A549 (cell line): ENCODE results near the gene DAB2IP. TPM values are rescaled to one million over a fixed set of nuclear protein-coding genes. Genes with fewer than 3 reads are reported as not detected.

ENCODE experiments used
- ATAC-seq, 2 experiments: fragments of 200-7000 bp in 1 of 2; fragments of >200 bp in 1 of 2; cut with Nextera tagmentation in 1 of 2; cut with Tn5 transposase in 1 of 2; 3 replicates each; pipeline versions ENCODE4 v1.8.0 to v1.9.1; 2018 to 2020; ENCODE audit warnings: mild to moderate bottlenecking in 1 of 2, moderate library complexity in 1 of 2
- CTCF ChIA-PET: fragments of 300-600 bp; sonication (Branson Sonifier 250); formaldehyde crosslinking; extraction: SDS; loops from one replicate; lab custom pipeline; 2021; ENCODE audit warnings: antibody characterized with exemption, inconsistent platforms; lab: Yijun Ruan, JAX
- POLR2A ChIA-PET: fragments of 350-600 bp; formaldehyde crosslinking; extraction: SDS; loops from one replicate; lab custom pipeline; 2021; ENCODE audit warnings: antibody characterized with exemption, inconsistent platforms; lab: Yijun Ruan, JAX
- DNase-seq, 2 experiments: peaks; one replicate each; pipeline versions ENCODE4 v3.0.0 to v3.0.0-alpha.2; 2011 to 2016; ENCODE audit warnings: low read depth in 1 of 2, low spot score in 1 of 2
- FAIRE-seq: peaks from 2 replicates; lab custom pipeline; 2011; peaks lifted over from hg19 to GRCh38; lab: Jason Lieb, UNC
- H3K27ac ChIP-seq, 2 experiments: fragments of >200 bp; sonication (Bioruptor Twin); formaldehyde crosslinking; 3 replicates each; pipeline ENCODE4 v1.5.1; 2016 to 2017
- H3K4me1 ChIP-seq: fragments of >200 bp; sonication (Bioruptor Twin); formaldehyde crosslinking; 3 replicates; pipeline ENCODE4 v1.6.1; 2016
- H3K4me2 ChIP-seq: fragments of >200 bp; sonication (Bioruptor Twin); formaldehyde crosslinking; 3 replicates; pipeline ENCODE4 v1.6.1; 2016
- H3K4me3 ChIP-seq: fragments of >200 bp; sonication (Bioruptor Twin); formaldehyde crosslinking; 3 replicates; pipeline ENCODE4 v1.5.1; 2016
- H3K9me3 ChIP-seq: fragments of >200 bp; sonication (Bioruptor Twin); formaldehyde crosslinking; 3 replicates; pipeline ENCODE4 v1.6.1; 2016
- EHF ChIP-seq: fragments of 250-450 bp; sonication (Bioruptor Pico); IDR thresholded peaks from 2 replicates; pipeline ENCODE4 v1.5.0; 2020; ENCODE audit warnings: mild to moderate bottlenecking
- EHMT2 ChIP-seq: fragments of 200-600 bp; sonication (generic); IDR thresholded peaks from 2 replicates; pipeline ENCODE4 v1.6.1; 2016; ENCODE audit warnings: antibody characterized with exemption, low read depth, mild to moderate bottlenecking, moderate library complexity
- ESRRA ChIP-seq: fragments of 150-350 bp; IDR thresholded peaks from 2 replicates; pipeline ENCODE4 v1.6.1; 2014; ENCODE audit warnings: mild to moderate bottlenecking, low read length, borderline replicate concordance
- NPAS2 ChIP-seq: fragments of 250-450 bp; sonication (Bioruptor Pico); IDR thresholded peaks from 2 replicates; pipeline ENCODE4 v1.8.0; 2022; ENCODE audit warnings: mild to moderate bottlenecking, moderate library complexity, borderline replicate concordance
- POLR2AphosphoS2 ChIP-seq: conservative IDR thresholded peaks from 2 replicates; pipeline ENCODE4 v1.6.1; 2012; ENCODE audit warnings: low read length, improper control_type of control experiment, inconsistent platforms
- RCOR1 ChIP-seq: fragments of 150-350 bp; IDR thresholded peaks from 2 replicates; pipeline ENCODE4 v1.6.1; 2014; ENCODE audit warnings: antibody characterized with exemption, low read length, low read depth
- RFX5 ChIP-seq: fragments of 450-650 bp; IDR thresholded peaks from 2 replicates; pipeline ENCODE4 v1.7.1; 2014; ENCODE audit warnings: antibody characterized with exemption, mild to moderate bottlenecking, moderate library complexity
- ZC3H11A ChIP-seq: fragments of 450-650 bp; IDR thresholded peaks from 2 replicates; pipeline ENCODE4 v1.6.1; 2014; ENCODE audit warnings: antibody characterized with exemption, mild to moderate bottlenecking
- ZFP36 ChIP-seq: fragments of 450-650 bp; IDR thresholded peaks from 2 replicates; pipeline ENCODE4 v1.6.1; 2014; ENCODE audit warnings: borderline replicate concordance; ENCODE audit not compliant: partially characterized antibody
- WGBS: methylation state at CpG from one replicate; pipeline ENCODE4 v1.1.6; 2017; ENCODE audit errors: missing lambda C conversion rate; 5-methylcytosine and 5-hydroxymethylcytosine counted together
- polyA plus RNA-seq, 4 experiments: library from polyadenylated mRNA; depleted of rRNA in 3 of 4; stranded (reverse); fragments of >200 nt; fragmentation: RNase III in 1 of 4; extraction: RNeasy Plus Mini Kit Qiagen cat#74134 plus additional on column Dnase treatment in 1 of 4; gene quantifications; 2 replicates in 3 of 4; 3 replicates in 1 of 4; pipeline ENCODE4 v1.2.3, GENCODE V29; 2011 to 2017
- TF ChIP-seq, protein P1 (sequence below): IDR thresholded peaks from 2 replicates; pipeline ENCODE4 v1.6.1; 2012
- TF ChIP-seq, protein P2 (sequence below): fragments of >200 bp; sonication (Bioruptor Twin); formaldehyde crosslinking; IDR thresholded peaks from 3 replicates; pipeline ENCODE4 v1.5.1; 2016
- TF ChIP-seq, protein P3 (sequence below): fragments of 200-600 bp; sonication (generic); IDR thresholded peaks from 2 replicates; pipeline ENCODE4 v1.6.1; 2016; ENCODE audit warnings: antibody characterized with exemption, mild to moderate bottlenecking, moderate library complexity
- TF ChIP-seq, protein P4 (sequence below): fragments of 450-650 bp; IDR thresholded peaks from 2 replicates; pipeline ENCODE4 v1.6.1; 2014; ENCODE audit warnings: antibody characterized with exemption

The DAB2IP gene
- polyA plus RNA-seq, 2 of the 4 experiments (the other 2 are of a cell fraction), result 9.7 to 13.9 TPM

DNA sequence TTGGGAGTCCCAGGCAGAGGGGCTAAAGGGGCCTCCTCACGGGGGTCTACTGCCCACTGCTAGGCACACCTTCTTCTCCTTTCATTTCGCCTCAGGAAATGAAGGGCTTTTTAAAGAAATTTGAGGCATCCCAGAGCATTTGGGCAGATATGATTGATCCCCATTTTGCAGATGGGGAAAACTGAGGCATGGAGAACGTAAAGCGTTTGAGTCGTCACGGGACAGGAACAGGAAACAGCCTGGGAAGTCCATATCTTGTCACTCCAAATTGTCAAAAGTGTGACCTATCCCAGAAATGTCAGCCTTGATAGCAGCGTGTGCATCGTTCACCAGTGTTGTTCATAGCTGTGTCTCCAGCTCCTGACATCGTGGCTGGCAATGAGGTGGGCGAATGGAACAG, 98.2 kb downstream of the DAB2IP start:
- ChIA-PET CTCF (interaction anchor here (1.4 kb wide), 1 partner anchor 53 kb away, joined by 4 read pairs; no protein-coding TSS in a partner anchor), POLR2A (interaction anchor here (1.0 kb wide), 1 partner anchor 16 kb away, joined by 5 read pairs; no protein-coding TSS in a partner anchor)
- no peak for FAIRE-seq
- Histone ChIP-seq H3K4me1 (peaks cover 9% of the 10 kb centered on the region), H3K4me3 (no peak overlapping the region), H3K9me3 (no peaks in the 10 kb centered on the region), H3K27ac (no peak overlapping the region), H3K4me2 (no peak overlapping the region)
- TF ChIP-seq, protein P1, sequence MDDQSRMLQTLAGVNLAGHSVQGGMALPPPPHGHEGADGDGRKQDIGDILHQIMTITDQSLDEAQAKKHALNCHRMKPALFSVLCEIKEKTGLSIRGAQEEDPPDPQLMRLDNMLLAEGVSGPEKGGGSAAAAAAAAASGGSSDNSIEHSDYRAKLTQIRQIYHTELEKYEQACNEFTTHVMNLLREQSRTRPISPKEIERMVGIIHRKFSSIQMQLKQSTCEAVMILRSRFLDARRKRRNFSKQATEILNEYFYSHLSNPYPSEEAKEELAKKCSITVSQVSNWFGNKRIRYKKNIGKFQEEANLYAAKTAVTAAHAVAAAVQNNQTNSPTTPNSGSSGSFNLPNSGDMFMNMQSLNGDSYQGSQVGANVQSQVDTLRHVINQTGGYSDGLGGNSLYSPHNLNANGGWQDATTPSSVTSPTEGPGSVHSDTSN, result no peak
- TF ChIP-seq EHF (CRISPR knock-in tag), result no peak
- TF ChIP-seq, protein P2, sequence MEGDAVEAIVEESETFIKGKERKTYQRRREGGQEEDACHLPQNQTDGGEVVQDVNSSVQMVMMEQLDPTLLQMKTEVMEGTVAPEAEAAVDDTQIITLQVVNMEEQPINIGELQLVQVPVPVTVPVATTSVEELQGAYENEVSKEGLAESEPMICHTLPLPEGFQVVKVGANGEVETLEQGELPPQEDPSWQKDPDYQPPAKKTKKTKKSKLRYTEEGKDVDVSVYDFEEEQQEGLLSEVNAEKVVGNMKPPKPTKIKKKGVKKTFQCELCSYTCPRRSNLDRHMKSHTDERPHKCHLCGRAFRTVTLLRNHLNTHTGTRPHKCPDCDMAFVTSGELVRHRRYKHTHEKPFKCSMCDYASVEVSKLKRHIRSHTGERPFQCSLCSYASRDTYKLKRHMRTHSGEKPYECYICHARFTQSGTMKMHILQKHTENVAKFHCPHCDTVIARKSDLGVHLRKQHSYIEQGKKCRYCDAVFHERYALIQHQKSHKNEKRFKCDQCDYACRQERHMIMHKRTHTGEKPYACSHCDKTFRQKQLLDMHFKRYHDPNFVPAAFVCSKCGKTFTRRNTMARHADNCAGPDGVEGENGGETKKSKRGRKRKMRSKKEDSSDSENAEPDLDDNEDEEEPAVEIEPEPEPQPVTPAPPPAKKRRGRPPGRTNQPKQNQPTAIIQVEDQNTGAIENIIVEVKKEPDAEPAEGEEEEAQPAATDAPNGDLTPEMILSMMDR, result no peak
- TF ChIP-seq, protein P3, sequence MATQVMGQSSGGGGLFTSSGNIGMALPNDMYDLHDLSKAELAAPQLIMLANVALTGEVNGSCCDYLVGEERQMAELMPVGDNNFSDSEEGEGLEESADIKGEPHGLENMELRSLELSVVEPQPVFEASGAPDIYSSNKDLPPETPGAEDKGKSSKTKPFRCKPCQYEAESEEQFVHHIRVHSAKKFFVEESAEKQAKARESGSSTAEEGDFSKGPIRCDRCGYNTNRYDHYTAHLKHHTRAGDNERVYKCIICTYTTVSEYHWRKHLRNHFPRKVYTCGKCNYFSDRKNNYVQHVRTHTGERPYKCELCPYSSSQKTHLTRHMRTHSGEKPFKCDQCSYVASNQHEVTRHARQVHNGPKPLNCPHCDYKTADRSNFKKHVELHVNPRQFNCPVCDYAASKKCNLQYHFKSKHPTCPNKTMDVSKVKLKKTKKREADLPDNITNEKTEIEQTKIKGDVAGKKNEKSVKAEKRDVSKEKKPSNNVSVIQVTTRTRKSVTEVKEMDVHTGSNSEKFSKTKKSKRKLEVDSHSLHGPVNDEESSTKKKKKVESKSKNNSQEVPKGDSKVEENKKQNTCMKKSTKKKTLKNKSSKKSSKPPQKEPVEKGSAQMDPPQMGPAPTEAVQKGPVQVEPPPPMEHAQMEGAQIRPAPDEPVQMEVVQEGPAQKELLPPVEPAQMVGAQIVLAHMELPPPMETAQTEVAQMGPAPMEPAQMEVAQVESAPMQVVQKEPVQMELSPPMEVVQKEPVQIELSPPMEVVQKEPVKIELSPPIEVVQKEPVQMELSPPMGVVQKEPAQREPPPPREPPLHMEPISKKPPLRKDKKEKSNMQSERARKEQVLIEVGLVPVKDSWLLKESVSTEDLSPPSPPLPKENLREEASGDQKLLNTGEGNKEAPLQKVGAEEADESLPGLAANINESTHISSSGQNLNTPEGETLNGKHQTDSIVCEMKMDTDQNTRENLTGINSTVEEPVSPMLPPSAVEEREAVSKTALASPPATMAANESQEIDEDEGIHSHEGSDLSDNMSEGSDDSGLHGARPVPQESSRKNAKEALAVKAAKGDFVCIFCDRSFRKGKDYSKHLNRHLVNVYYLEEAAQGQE, result no peak
- no peak for TF ChIP-seq POLR2AphosphoS2
- ATAC-seq, result no peak
- WGBS, result 95% methylated on average over 10 of the region's 10 CpGs
- no peak for DNase-seq

DNA sequence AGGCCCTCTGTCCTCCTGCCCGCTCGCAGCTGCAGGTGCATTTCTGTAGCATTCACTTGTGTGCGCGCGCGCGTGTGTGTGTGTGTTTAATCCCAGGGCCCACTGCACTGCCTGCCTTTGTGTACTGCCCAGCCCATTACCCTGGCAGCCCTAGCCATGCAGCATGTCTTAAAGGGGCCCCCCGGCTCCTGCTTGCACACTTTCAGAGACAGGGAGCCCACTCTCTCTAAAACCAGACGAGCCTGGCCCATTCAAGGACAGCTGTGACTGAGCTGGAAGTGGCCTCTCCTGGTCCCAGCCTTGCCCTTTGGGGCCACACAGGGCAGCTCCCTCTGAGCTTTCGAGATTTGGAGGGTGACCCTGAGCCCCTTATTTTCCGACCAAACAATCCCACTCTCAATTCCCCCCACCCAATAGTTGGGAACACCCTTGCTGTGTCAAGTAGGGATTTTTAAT, 98.9 kb downstream of the DAB2IP start:
- TF ChIP-seq ZFP36 (no peak), NPAS2 (CRISPR knock-in tag) (no peak), RFX5 (no peak), ZC3H11A (no peak), ESRRA (no peak), RCOR1 (no peak), EHMT2 (no peak)
- TF ChIP-seq, protein P4, sequence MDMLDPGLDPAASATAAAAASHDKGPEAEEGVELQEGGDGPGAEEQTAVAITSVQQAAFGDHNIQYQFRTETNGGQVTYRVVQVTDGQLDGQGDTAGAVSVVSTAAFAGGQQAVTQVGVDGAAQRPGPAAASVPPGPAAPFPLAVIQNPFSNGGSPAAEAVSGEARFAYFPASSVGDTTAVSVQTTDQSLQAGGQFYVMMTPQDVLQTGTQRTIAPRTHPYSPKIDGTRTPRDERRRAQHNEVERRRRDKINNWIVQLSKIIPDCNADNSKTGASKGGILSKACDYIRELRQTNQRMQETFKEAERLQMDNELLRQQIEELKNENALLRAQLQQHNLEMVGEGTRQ, result no peak
- no peak overlapping the region for H3K4me2 ChIP-seq
- peaks cover 3% of the 10 kb centered on the region; the same call in 1 of the 3 replicates for H3K4me1 ChIP-seq
- ChIA-PET POLR2A (interaction anchor here (1.0 kb wide), 1 partner anchor 15 kb away, joined by 5 read pairs; no protein-coding TSS in a partner anchor), CTCF (interaction anchor here (0.8 to 1.4 kb wide), 2 partner anchors 30 to 54 kb away, joined by 3 to 4 read pairs; no protein-coding TSS in a partner anchor)
- 82% methylated on average over 11 of the region's 11 CpGs for WGBS
- FAIRE-seq, result no peak
- H3K27ac ChIP-seq, result no peak overlapping the region
- H3K4me3 ChIP-seq, result no peak overlapping the region
- no peak for DNase-seq
- ATAC-seq, result no peak
- H3K9me3 ChIP-seq, result no peaks in the 10 kb centered on the region
